Measurements from ENCODE around the gene KCNH2.

KCNH2 gene

GRCh38 chr7:150964593-150965111 lies 13.5 kb downstream of the KCNH2 start:
- peaks cover 41% of the 10 kb centered on the region for H3K27me3 ChIP-seq (ENCODE audit: insufficient read depth, low read length)
- H2AFZ ChIP-seq (ENCODE audit: low read length, unreplicated experiment) = no peak overlapping the region
- no peaks in the 10 kb centered on the region for H3K4me1 ChIP-seq (ENCODE audit: control insufficient read depth, insufficient read depth, low read length, unreplicated experiment)
- no peak overlapping the region for H3K4me3 ChIP-seq (ENCODE audit: low read depth, low read length)
- no peak overlapping the region for H3K27ac ChIP-seq (ENCODE audit: low read depth, low read length)
- no peaks in the 10 kb centered on the region for H3K79me2 ChIP-seq (ENCODE audit: control insufficient read depth, insufficient read depth, low read length, unreplicated experiment)
- no peaks in the 10 kb centered on the region for H3K36me3 ChIP-seq (ENCODE audit: insufficient read depth, low read length)

GRCh38 chr7:150963707-150964559 lies 14.2 kb downstream of the KCNH2 start:
- H2AFZ ChIP-seq (ENCODE audit: low read length, unreplicated experiment) = no peak overlapping the region
- H3K4me3 ChIP-seq (ENCODE audit: low read depth, low read length) = no peak overlapping the region
- no peaks in the 10 kb centered on the region for H3K4me1 ChIP-seq (ENCODE audit: control insufficient read depth, insufficient read depth, low read length, unreplicated experiment)
- H3K27ac ChIP-seq (ENCODE audit: low read depth, low read length) = no peak overlapping the region
- peaks cover 41% of the 10 kb centered on the region for H3K27me3 ChIP-seq (ENCODE audit: insufficient read depth, low read length)
- no peaks in the 10 kb centered on the region for H3K79me2 ChIP-seq (ENCODE audit: control insufficient read depth, insufficient read depth, low read length, unreplicated experiment)
- H3K36me3 ChIP-seq (ENCODE audit: insufficient read depth, low read length) = no peaks in the 10 kb centered on the region

- Histone ChIP-seq H3K4me1 (ENCODE audit: control insufficient read depth, insufficient read depth, low read length, unreplicated experiment) (no peaks in the 10 kb centered on the region), H3K4me3 (ENCODE audit: low read depth, low read length) (no peak overlapping the region), H3K79me2 (ENCODE audit: control insufficient read depth, insufficient read depth, low read length, unreplicated experiment) (no peaks in the 10 kb centered on the region), H3K27me3 (ENCODE audit: insufficient read depth, low read length) (peaks cover 41% of the 10 kb centered on the region), H3K27ac (ENCODE audit: low read depth, low read length) (no peak overlapping the region), H3K36me3 (ENCODE audit: insufficient read depth, low read length) (no peaks in the 10 kb centered on the region), H2AFZ (ENCODE audit: low read length, unreplicated experiment) (no peak overlapping the region)
These were observed 15.3 kb downstream of the KCNH2 start for GRCh38 chr7:150962553-150963399.

GRCh38 chr7:150962290-150962552 lies 15.9 kb downstream of the KCNH2 start:
- Histone ChIP-seq H3K4me1 (ENCODE audit: control insufficient read depth, insufficient read depth, low read length, unreplicated experiment) (no peaks in the 10 kb centered on the region), H3K79me2 (ENCODE audit: control insufficient read depth, insufficient read depth, low read length, unreplicated experiment) (no peaks in the 10 kb centered on the region), H3K27me3 (ENCODE audit: insufficient read depth, low read length) (peaks cover 40% of the 10 kb centered on the region), H2AFZ (ENCODE audit: low read length, unreplicated experiment) (no peak overlapping the region), H3K27ac (ENCODE audit: low read depth, low read length) (no peak overlapping the region), H3K4me3 (ENCODE audit: low read depth, low read length) (no peak overlapping the region), H3K36me3 (ENCODE audit: insufficient read depth, low read length) (no peaks in the 10 kb centered on the region)

- no peaks in the 10 kb centered on the region for H3K36me3 ChIP-seq (ENCODE audit: insufficient read depth, low read length)
- no peak overlapping the region for H3K4me3 ChIP-seq (ENCODE audit: low read depth, low read length)
- H2AFZ ChIP-seq (ENCODE audit: low read length, unreplicated experiment) = no peak overlapping the region
- peaks cover 37% of the 10 kb centered on the region for H3K27me3 ChIP-seq (ENCODE audit: insufficient read depth, low read length)
- H3K27ac ChIP-seq (ENCODE audit: low read depth, low read length) = no peak overlapping the region
- H3K79me2 ChIP-seq (ENCODE audit: control insufficient read depth, insufficient read depth, low read length, unreplicated experiment) = no peaks in the 10 kb centered on the region
- no peaks in the 10 kb centered on the region for H3K4me1 ChIP-seq (ENCODE audit: control insufficient read depth, insufficient read depth, low read length, unreplicated experiment)
These were observed 16.4 kb downstream of the KCNH2 start for GRCh38 chr7:150961510-150962289.

- H3K4me3 ChIP-seq (ENCODE audit: low read depth, low read length) = no peak overlapping the region
- H3K27me3 ChIP-seq (ENCODE audit: insufficient read depth, low read length) = peaks cover 25% of the 10 kb centered on the region
- no peaks in the 10 kb centered on the region for H3K36me3 ChIP-seq (ENCODE audit: insufficient read depth, low read length)
- H3K27ac ChIP-seq (ENCODE audit: low read depth, low read length) = no peak overlapping the region
- no peak overlapping the region for H2AFZ ChIP-seq (ENCODE audit: low read length, unreplicated experiment)
- no peaks in the 10 kb centered on the region for H3K4me1 ChIP-seq (ENCODE audit: control insufficient read depth, insufficient read depth, low read length, unreplicated experiment)
- H3K79me2 ChIP-seq (ENCODE audit: control insufficient read depth, insufficient read depth, low read length, unreplicated experiment) = no peaks in the 10 kb centered on the region
These were observed 18.1 kb downstream of the KCNH2 start for GRCh38 chr7:150959739-150960734.

- Histone ChIP-seq H3K27me3 (ENCODE audit: insufficient read depth, low read length) (peaks cover 25% of the 10 kb centered on the region), H3K79me2 (ENCODE audit: control insufficient read depth, insufficient read depth, low read length, unreplicated experiment) (no peaks in the 10 kb centered on the region), H3K4me1 (ENCODE audit: control insufficient read depth, insufficient read depth, low read length, unreplicated experiment) (no peaks in the 10 kb centered on the region), H3K27ac (ENCODE audit: low read depth, low read length) (no peak overlapping the region), H3K36me3 (ENCODE audit: insufficient read depth, low read length) (no peaks in the 10 kb centered on the region), H3K4me3 (ENCODE audit: low read depth, low read length) (no peak overlapping the region), H2AFZ (ENCODE audit: low read length, unreplicated experiment) (no peak overlapping the region)
These were observed 19.0 kb downstream of the KCNH2 start for GRCh38 chr7:150959081-150959480.

GRCh38 chr7:150958597-150958996 lies 19.5 kb downstream of the KCNH2 start:
- peaks cover 25% of the 10 kb centered on the region for H3K27me3 ChIP-seq (ENCODE audit: insufficient read depth, low read length)
- no peak overlapping the region for H2AFZ ChIP-seq (ENCODE audit: low read length, unreplicated experiment)
- H3K36me3 ChIP-seq (ENCODE audit: insufficient read depth, low read length) = no peaks in the 10 kb centered on the region
- H3K4me3 ChIP-seq (ENCODE audit: low read depth, low read length) = no peak overlapping the region
- H3K4me1 ChIP-seq (ENCODE audit: control insufficient read depth, insufficient read depth, low read length, unreplicated experiment) = no peaks in the 10 kb centered on the region
- no peaks in the 10 kb centered on the region for H3K79me2 ChIP-seq (ENCODE audit: control insufficient read depth, insufficient read depth, low read length, unreplicated experiment)
- no peak overlapping the region for H3K27ac ChIP-seq (ENCODE audit: low read depth, low read length)

GRCh38 chr7:150958062-150958552 lies 20.0 kb downstream of the KCNH2 start:
- Histone ChIP-seq H2AFZ (ENCODE audit: low read length, unreplicated experiment) (no peak overlapping the region), H3K36me3 (ENCODE audit: insufficient read depth, low read length) (no peaks in the 10 kb centered on the region), H3K79me2 (ENCODE audit: control insufficient read depth, insufficient read depth, low read length, unreplicated experiment) (no peaks in the 10 kb centered on the region), H3K27me3 (ENCODE audit: insufficient read depth, low read length) (peaks cover 25% of the 10 kb centered on the region), H3K4me3 (ENCODE audit: low read depth, low read length) (no peak overlapping the region), H3K27ac (ENCODE audit: low read depth, low read length) (no peak overlapping the region), H3K4me1 (ENCODE audit: control insufficient read depth, insufficient read depth, low read length, unreplicated experiment) (no peaks in the 10 kb centered on the region)
